SK-N-SH (cell line): ENCODE data around the gene CERS6. TPM values are rescaled to one million over a fixed set of nuclear protein-coding genes. Genes with fewer than 3 reads are reported as not detected.

Experiments used
- CTCF ChIA-PET: fragments of 300-600, 350-600 bp; formaldehyde crosslinking; extraction: SDS; loops from one replicate; lab custom pipeline; 2021; lab: Yijun Ruan, JAX
- POLR2A ChIA-PET: fragments of 350-600 bp; sonication (Branson Sonifier 250); formaldehyde crosslinking; extraction: SDS; loops from one replicate; lab custom pipeline; 2020; ENCODE audit warnings: antibody characterized with exemption, inconsistent platforms; lab: Yijun Ruan, JAX
- DNase-seq: peaks from one replicate; pipeline ENCODE4 v3.0.0; 2012
- H2AFZ ChIP-seq: fragments of 200-600 bp; sonication (generic); 2 replicates; pipeline ENCODE4 v1.8.1; 2016; ENCODE audit warnings: antibody characterized with exemption, mild to moderate bottlenecking, low read depth
- H3F3A ChIP-seq: fragments of 200-600 bp; sonication (generic); replicated peaks from 2 replicates; pipeline ENCODE3; 2016; ENCODE audit warnings: antibody characterized with exemption, mild to moderate bottlenecking; ENCODE audit not compliant: insufficient read depth
- H3K27ac ChIP-seq, 2 experiments: fragments of 200-500 bp in 1 of 2; fragments of 200-600 bp in 1 of 2; sonication (Bioruptor generic) in 1 of 2; sonication (generic), shearing (Covaris generic) in 1 of 2; 2 replicates each; pipeline versions ENCODE4 v1.5.1 to v1.6.1; 2014 to 2016; ENCODE audit warnings: low read depth in 2 of 2, inconsistent platforms in 1 of 2, low read length in 1 of 2, mild to moderate bottlenecking in 1 of 2, mixed read lengths in 1 of 2
- H3K27me3 ChIP-seq: fragments of 200-600 bp; sonication (generic), shearing (Covaris generic); 2 replicates; pipeline ENCODE4 v1.6.1; 2016; ENCODE audit warnings: mixed run types; ENCODE audit not compliant: insufficient read depth
- H3K36me3 ChIP-seq, 2 experiments: fragments of 200-500 bp in 1 of 2; fragments of 200-600 bp in 1 of 2; sonication (Bioruptor generic) in 1 of 2; sonication (generic) in 1 of 2; replicated peaks in 1 of 2; 2 replicates each; pipeline versions ENCODE3 to v1.5.1; 2014 to 2016; ENCODE audit warnings: low read length in 1 of 2, mild to moderate bottlenecking in 1 of 2; ENCODE audit not compliant: insufficient read depth in 2 of 2, control insufficient read depth in 1 of 2
- H3K4me1 ChIP-seq, 2 experiments: fragments of 200-500 bp in 1 of 2; fragments of 200-600 bp in 1 of 2; sonication (Bioruptor generic) in 1 of 2; sonication (generic), shearing (Covaris generic) in 1 of 2; 2 replicates each; pipeline versions ENCODE4 v1.5.1 to v1.6.1; 2014 to 2016; ENCODE audit warnings: low read depth in 1 of 2, low read length in 1 of 2, mixed run types in 1 of 2; ENCODE audit not compliant: insufficient read depth in 2 of 2, control insufficient read depth in 1 of 2
- H3K4me2 ChIP-seq: fragments of 200-600 bp; sonication (generic), shearing (Covaris generic); 2 replicates; pipeline ENCODE4 v1.6.1; 2017; ENCODE audit warnings: mixed run types
- H3K4me3 ChIP-seq, 2 experiments: fragments of 200-500 bp in 1 of 2; fragments of 200-600 bp in 1 of 2; sonication (Bioruptor generic) in 1 of 2; sonication (generic), shearing (Covaris generic) in 1 of 2; 2 replicates each; pipeline versions ENCODE4 v1.5.1 to v1.8.1; 2014 to 2016; ENCODE audit warnings: low read depth in 2 of 2, inconsistent platforms in 1 of 2, low read length in 1 of 2, mild to moderate bottlenecking in 1 of 2, mixed read lengths in 1 of 2, moderate library complexity in 1 of 2
- H3K79me2 ChIP-seq: fragments of 200-600 bp; sonication (generic); 2 replicates; pipeline ENCODE4 v1.8.1; 2017; ENCODE audit warnings: mild to moderate bottlenecking; ENCODE audit not compliant: insufficient read depth
- H3K9ac ChIP-seq: fragments of 200-600 bp; sonication (generic); 2 replicates; pipeline ENCODE4 v1.6.1; 2017; ENCODE audit warnings: mixed run types
- H3K9me2 ChIP-seq: fragments of 200-600 bp; sonication (generic); 2 replicates; pipeline ENCODE4 v1.6.1; 2017; ENCODE audit warnings: mixed run types
- H3K9me3 ChIP-seq: fragments of 200-600 bp; sonication (generic); 2 replicates; pipeline ENCODE4 v1.6.1; 2017; ENCODE audit warnings: mixed run types, mild to moderate bottlenecking, moderate library complexity
- H4K20me1 ChIP-seq: fragments of 200-600 bp; sonication (generic); 2 replicates; pipeline ENCODE4 v1.6.1; 2017; ENCODE audit warnings: mild to moderate bottlenecking, mixed run types; ENCODE audit not compliant: insufficient read depth
- FOXM1 ChIP-seq: IDR thresholded peaks from 2 replicates; pipeline ENCODE4 v1.4.0; 2012; ENCODE audit warnings: low read depth, mild to moderate bottlenecking
- GABPA ChIP-seq: IDR thresholded peaks from 2 replicates; pipeline ENCODE4 v1.4.0; 2012; ENCODE audit warnings: low read depth, mild to moderate bottlenecking
- MXI1 ChIP-seq: IDR thresholded peaks from 2 replicates; pipeline ENCODE4 v1.6.1; 2012; ENCODE audit warnings: mild to moderate bottlenecking, low read depth, low read length, improper control_type of control experiment
- NFIC ChIP-seq: IDR thresholded peaks from 2 replicates; pipeline ENCODE4 v1.4.0; 2012; ENCODE audit warnings: borderline replicate concordance
- NRF1 ChIP-seq: IDR thresholded peaks from 2 replicates; pipeline ENCODE4 v1.6.1; 2012; ENCODE audit warnings: low read depth, mild to moderate bottlenecking, low read length
- RAD21 ChIP-seq: IDR thresholded peaks from 2 replicates; pipeline ENCODE4 v1.6.1; 2012; ENCODE audit warnings: mild to moderate bottlenecking, low read length
- RCOR1 ChIP-seq: fragments of 150-350 bp; IDR thresholded peaks from 2 replicates; pipeline ENCODE4 v1.6.1; 2017; ENCODE audit warnings: antibody characterized with exemption, low read length
- RFX5 ChIP-seq: IDR thresholded peaks from 2 replicates; pipeline ENCODE4 v1.6.1; 2012; ENCODE audit warnings: mild to moderate bottlenecking, improper control_type of control experiment, low read length
- SIN3A ChIP-seq: IDR thresholded peaks from 2 replicates; pipeline ENCODE4 v1.6.1; 2012; ENCODE audit warnings: low read depth, mild to moderate bottlenecking, low read length, moderate library complexity, borderline replicate concordance
- TAF1 ChIP-seq: IDR thresholded peaks from 2 replicates; pipeline ENCODE4 v1.6.1; 2012; ENCODE audit warnings: low read depth, mild to moderate bottlenecking, low read length, moderate library complexity, borderline replicate concordance
- TCF12 ChIP-seq: IDR thresholded peaks from 2 replicates; pipeline ENCODE4 v1.4.0; 2012
- TEAD4 ChIP-seq: IDR thresholded peaks from 2 replicates; pipeline ENCODE4 v1.4.0; 2012; ENCODE audit warnings: mild to moderate bottlenecking, borderline replicate concordance; ENCODE audit not compliant: insufficient read depth
- YY1 ChIP-seq: IDR thresholded peaks from 2 replicates; pipeline ENCODE4 v1.4.0; 2012; ENCODE audit warnings: low read depth, mild to moderate bottlenecking
- WGBS: methylation state at CpG from one replicate; pipeline ENCODE4 v1.1.6; 2017; ENCODE audit warnings: low lambda C conversion rate; 5-methylcytosine and 5-hydroxymethylcytosine counted together
- polyA plus RNA-seq, 3 experiments: library from polyadenylated mRNA; depleted of rRNA; stranded (reverse); fragments of >200 nt; gene quantifications; 2 replicates each; pipeline ENCODE4 v1.2.3, GENCODE V29; 2012
- TF ChIP-seq, protein P1 (sequence below): fragments of 150-350 bp; IDR thresholded peaks from 2 replicates; pipeline ENCODE4 v1.6.1; 2016; ENCODE audit warnings: mild to moderate bottlenecking, low read depth, low read length
- TF ChIP-seq, protein P2 (sequence below): IDR thresholded peaks from 2 replicates; pipeline ENCODE4 v1.4.0; 2012; ENCODE audit warnings: low read depth, borderline replicate concordance
- TF ChIP-seq, protein P3 (sequence below): IDR thresholded peaks from 2 replicates; pipeline ENCODE4 v1.4.0; 2012; ENCODE audit warnings: low read depth, borderline replicate concordance
- TF ChIP-seq, protein P4 (sequence below): IDR thresholded peaks from 2 replicates; pipeline ENCODE4 v1.6.1; 2012; ENCODE audit warnings: mild to moderate bottlenecking, low read depth, low read length, moderate library complexity
- TF ChIP-seq, protein P5 (sequence below): fragments of 150-350 bp; IDR thresholded peaks from 2 replicates; pipeline ENCODE4 v1.6.1; 2017; ENCODE audit warnings: antibody characterized with exemption, low read length, low read depth, borderline replicate concordance

CERS6 gene
- polyA plus RNA-seq, 1 of the 3 experiments (the other 2 are of a cell fraction): 1.8 TPM

DNA sequence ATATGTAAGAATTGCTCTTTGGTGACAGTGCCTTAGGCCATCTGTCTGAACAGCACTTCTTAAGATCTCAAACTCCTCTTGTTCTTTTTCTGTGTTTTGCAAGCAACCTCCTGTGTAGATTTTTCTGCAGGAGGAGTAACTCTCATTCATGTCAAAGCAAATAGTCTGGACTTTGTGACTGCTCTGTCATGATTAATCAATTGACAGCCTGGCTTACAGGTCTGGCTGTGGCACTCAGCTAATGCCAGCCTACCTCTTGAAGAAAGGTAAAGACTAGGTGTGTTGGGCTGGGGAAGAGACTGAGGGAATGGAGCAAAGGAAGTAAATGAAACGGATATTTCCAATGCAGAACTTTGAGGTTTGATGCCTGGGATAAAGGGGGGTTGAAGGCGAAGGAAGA is 156.6 kb downstream of the CERS6 start:
- no peak for DNase-seq
- POLR2A ChIA-PET: no interaction called here
- CTCF ChIA-PET: no interaction called here
- H2AFZ ChIP-seq: no peak overlapping the region
- TF ChIP-seq SIN3A: no peak
- no peak for TF ChIP-seq YY1
- TF ChIP-seq, protein P1, sequence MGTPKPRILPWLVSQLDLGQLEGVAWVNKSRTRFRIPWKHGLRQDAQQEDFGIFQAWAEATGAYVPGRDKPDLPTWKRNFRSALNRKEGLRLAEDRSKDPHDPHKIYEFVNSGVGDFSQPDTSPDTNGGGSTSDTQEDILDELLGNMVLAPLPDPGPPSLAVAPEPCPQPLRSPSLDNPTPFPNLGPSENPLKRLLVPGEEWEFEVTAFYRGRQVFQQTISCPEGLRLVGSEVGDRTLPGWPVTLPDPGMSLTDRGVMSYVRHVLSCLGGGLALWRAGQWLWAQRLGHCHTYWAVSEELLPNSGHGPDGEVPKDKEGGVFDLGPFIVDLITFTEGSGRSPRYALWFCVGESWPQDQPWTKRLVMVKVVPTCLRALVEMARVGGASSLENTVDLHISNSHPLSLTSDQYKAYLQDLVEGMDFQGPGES: no peak
- no peak for TF ChIP-seq RFX5
- no peak for TF ChIP-seq RAD21
- no peak for TF ChIP-seq NFIC
- TF ChIP-seq NRF1: no peak
- TF ChIP-seq, protein P2, sequence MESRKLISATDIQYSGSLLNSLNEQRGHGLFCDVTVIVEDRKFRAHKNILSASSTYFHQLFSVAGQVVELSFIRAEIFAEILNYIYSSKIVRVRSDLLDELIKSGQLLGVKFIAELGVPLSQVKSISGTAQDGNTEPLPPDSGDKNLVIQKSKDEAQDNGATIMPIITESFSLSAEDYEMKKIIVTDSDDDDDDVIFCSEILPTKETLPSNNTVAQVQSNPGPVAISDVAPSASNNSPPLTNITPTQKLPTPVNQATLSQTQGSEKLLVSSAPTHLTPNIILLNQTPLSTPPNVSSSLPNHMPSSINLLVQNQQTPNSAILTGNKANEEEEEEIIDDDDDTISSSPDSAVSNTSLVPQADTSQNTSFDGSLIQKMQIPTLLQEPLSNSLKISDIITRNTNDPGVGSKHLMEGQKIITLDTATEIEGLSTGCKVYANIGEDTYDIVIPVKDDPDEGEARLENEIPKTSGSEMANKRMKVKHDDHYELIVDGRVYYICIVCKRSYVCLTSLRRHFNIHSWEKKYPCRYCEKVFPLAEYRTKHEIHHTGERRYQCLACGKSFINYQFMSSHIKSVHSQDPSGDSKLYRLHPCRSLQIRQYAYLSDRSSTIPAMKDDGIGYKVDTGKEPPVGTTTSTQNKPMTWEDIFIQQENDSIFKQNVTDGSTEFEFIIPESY: no peak
- no peak for TF ChIP-seq RCOR1
- TF ChIP-seq TCF12: no peak
- TF ChIP-seq, protein P3, sequence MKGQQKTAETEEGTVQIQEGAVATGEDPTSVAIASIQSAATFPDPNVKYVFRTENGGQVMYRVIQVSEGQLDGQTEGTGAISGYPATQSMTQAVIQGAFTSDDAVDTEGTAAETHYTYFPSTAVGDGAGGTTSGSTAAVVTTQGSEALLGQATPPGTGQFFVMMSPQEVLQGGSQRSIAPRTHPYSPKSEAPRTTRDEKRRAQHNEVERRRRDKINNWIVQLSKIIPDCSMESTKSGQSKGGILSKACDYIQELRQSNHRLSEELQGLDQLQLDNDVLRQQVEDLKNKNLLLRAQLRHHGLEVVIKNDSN: no peak
- TF ChIP-seq MXI1: no peak
- TF ChIP-seq TAF1: no peak
- TF ChIP-seq FOXM1: no peak
- no peak for TF ChIP-seq GABPA
- TF ChIP-seq, all 33 proteins: peak for 0
- Histone ChIP-seq H3K4me2 (no peak overlapping the region), H3F3A (no peaks in the 10 kb centered on the region), H4K20me1 (no peaks in the 10 kb centered on the region), H3K9ac (no peak overlapping the region), H3K9me2 (no peaks in the 10 kb centered on the region), H3K4me1 (no peaks in the 10 kb centered on the region), H3K27me3 (no peaks in the 10 kb centered on the region), H3K9me3 (no peaks in the 10 kb centered on the region), H3K27ac (no peak overlapping the region), H3K4me3 (no peak overlapping the region), H3K36me3 (no peaks in the 10 kb centered on the region), H3K79me2 (no peaks in the 10 kb centered on the region)
- 85% methylated on average over 2 of the region's 2 CpGs for WGBS

DNA sequence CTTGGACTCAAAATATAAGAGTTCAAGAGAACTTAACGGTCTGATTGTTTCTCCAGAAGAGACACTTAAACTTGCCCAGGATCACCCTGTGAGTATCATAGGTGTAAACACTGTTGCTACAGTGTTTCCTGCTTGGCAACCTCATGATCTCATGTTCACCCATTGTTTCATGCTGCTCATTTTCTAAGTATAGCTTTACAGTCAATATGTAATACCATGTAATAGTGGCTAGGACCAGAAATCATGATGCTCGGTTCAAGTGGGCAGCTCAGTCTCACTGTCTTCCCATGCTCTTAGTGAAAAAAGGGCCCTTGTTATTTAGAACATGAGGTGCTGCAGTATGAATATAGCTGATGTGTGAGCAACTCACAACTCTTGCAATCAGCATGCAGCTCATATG is 157.5 kb downstream of the CERS6 start:
- ChIA-PET POLR2A (no interaction called here), CTCF (no interaction called here)
- Histone ChIP-seq H3K27ac (no peak overlapping the region), H3K79me2 (no peaks in the 10 kb centered on the region), H4K20me1 (no peaks in the 10 kb centered on the region), H2AFZ (no peak overlapping the region), H3K4me3 (no peak overlapping the region), H3F3A (no peaks in the 10 kb centered on the region), H3K9ac (no peak overlapping the region), H3K27me3 (no peaks in the 10 kb centered on the region), H3K9me2 (no peaks in the 10 kb centered on the region), H3K4me1 (no peaks in the 10 kb centered on the region), H3K9me3 (no peaks in the 10 kb centered on the region), H3K4me2 (no peak overlapping the region), H3K36me3 (no peaks in the 10 kb centered on the region)
- WGBS: 100% methylated on average over 2 of the region's 2 CpGs
- TF ChIP-seq TEAD4: no peak
- TF ChIP-seq, protein P3: no peak
- TF ChIP-seq MXI1: no peak
- TF ChIP-seq, protein P4, sequence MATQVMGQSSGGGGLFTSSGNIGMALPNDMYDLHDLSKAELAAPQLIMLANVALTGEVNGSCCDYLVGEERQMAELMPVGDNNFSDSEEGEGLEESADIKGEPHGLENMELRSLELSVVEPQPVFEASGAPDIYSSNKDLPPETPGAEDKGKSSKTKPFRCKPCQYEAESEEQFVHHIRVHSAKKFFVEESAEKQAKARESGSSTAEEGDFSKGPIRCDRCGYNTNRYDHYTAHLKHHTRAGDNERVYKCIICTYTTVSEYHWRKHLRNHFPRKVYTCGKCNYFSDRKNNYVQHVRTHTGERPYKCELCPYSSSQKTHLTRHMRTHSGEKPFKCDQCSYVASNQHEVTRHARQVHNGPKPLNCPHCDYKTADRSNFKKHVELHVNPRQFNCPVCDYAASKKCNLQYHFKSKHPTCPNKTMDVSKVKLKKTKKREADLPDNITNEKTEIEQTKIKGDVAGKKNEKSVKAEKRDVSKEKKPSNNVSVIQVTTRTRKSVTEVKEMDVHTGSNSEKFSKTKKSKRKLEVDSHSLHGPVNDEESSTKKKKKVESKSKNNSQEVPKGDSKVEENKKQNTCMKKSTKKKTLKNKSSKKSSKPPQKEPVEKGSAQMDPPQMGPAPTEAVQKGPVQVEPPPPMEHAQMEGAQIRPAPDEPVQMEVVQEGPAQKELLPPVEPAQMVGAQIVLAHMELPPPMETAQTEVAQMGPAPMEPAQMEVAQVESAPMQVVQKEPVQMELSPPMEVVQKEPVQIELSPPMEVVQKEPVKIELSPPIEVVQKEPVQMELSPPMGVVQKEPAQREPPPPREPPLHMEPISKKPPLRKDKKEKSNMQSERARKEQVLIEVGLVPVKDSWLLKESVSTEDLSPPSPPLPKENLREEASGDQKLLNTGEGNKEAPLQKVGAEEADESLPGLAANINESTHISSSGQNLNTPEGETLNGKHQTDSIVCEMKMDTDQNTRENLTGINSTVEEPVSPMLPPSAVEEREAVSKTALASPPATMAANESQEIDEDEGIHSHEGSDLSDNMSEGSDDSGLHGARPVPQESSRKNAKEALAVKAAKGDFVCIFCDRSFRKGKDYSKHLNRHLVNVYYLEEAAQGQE: no peak
- TF ChIP-seq, protein P5, sequence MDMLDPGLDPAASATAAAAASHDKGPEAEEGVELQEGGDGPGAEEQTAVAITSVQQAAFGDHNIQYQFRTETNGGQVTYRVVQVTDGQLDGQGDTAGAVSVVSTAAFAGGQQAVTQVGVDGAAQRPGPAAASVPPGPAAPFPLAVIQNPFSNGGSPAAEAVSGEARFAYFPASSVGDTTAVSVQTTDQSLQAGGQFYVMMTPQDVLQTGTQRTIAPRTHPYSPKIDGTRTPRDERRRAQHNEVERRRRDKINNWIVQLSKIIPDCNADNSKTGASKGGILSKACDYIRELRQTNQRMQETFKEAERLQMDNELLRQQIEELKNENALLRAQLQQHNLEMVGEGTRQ: no peak
- no peak for DNase-seq
